Stimulated activated CD8-positive, alpha-beta memory T cell treated with anti-CD3 and anti-CD28 coated beads, Interleukin-15, amount 100 ng/mL, for 4 hours (primary cell): ENCODE results near the gene SELENOI.
"Not testable (repeated sequence)": the region's sequence is repeated elsewhere in the genome, so short reads cannot be mapped to it uniquely, and the experiment has no call there.

Source experiments
- DNase-seq, 2 donors: peaks; one replicate each; pipeline ENCODE4 v3.0.0-alpha.2; 2020; ENCODE audit warnings: low read depth in 2 of 2

The SELENOI gene, protein sequence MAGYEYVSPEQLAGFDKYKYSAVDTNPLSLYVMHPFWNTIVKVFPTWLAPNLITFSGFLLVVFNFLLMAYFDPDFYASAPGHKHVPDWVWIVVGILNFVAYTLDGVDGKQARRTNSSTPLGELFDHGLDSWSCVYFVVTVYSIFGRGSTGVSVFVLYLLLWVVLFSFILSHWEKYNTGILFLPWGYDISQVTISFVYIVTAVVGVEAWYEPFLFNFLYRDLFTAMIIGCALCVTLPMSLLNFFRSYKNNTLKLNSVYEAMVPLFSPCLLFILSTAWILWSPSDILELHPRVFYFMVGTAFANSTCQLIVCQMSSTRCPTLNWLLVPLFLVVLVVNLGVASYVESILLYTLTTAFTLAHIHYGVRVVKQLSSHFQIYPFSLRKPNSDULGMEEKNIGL

GRCh38 chr2:26345545-26346453, at the start of gene SELENOI:
TSS of gene SELENOI (plus strand) at chr2:26346143. CDS start at chr2:26346233, 90 bp downstream.
- DNase-seq, result peak; percentile 98 to 99

- no peak for DNase-seq
Measured at GRCh38 chr2:26297061-26297460, 48.9 kb upstream of the SELENOI start.

DNA sequence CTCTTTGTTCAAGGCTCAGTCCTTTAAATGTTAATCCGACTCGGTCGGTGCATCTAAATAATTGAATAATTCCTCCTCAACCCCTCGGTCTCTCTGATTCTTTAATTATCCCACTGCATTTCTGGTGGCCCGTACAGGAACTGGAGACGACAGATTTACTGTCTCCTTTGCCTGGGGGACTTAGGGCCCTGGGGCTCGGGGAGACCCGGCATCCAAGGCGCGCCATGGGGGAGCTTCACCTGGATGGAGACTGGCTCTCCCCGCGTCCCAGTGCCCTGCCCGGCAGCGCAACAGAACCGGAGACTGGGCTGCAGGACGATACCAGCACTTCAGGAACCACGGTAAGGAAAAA, 47.7 kb upstream of the SELENOI start:
- DNase-seq, result no peak

DNA sequence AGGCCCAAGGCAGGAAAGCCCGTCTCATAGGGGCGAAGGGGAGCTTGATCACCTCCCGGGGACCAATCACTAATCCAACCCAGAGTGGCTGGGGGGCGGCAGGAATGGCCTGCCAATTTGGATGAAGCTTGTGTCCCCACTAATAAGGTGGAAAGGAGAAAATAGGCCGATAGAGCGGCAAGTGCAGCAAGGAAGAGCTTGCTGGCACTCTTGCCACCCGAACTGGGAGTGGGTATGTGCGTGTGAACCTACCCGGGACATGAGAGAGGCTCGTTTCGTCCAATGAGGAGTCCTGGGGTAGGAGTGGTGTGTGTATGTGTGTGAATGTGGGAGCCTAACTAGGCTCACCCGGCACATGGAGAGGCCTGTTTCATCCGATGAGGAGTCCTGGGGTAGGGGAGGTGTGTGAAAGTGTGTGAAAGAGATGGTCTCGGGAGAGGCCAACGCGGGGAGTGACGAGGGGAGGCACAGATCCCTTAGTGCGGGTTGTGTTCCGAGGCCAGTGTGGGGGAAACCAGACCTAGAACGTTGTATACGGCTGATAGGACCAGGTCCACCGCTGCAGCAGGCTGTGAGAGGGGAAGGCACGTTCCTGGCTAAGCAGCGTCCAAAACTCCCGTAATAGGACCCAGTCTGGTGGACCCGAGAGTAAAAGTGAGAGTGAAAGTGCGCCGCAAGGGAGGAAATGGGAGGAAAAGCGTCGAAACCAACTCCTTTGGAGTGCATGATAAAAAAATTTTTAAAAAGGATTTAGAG, 47.1 kb upstream of the SELENOI start:
- DNase-seq, result peak in 1 of 2 donors; percentile 10

DNA sequence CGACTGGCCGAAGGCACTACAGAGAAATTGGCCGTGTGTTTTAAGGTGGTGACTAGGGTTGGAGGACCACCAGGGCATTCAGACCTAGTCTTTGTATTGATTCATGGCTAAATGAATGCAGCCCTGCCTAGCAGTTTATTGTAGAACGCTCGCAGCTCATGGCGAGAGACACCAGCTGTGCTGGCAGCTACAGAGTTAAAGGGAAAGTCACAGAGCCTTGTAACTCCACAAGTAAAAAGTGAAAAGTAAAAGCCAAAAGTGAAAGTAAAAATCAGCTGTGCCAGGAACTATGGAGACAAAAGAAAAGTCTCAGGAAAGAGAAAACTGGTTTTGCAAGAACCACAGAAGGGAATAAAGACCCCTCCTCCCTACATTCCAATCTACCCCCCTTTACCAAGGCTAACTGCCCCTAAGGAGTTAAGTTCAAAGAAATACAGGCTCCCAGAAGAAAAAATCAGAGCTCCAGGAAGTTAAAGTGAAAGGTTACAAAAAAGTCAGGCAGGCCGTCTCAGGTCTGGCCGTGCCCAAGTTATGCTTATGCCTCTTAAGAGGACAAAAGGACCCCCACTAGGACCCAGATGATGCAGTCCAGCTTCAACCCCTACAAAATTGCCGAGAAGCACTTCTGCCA, 46.4 kb upstream of the SELENOI start:
- DNase-seq, result no peak

DNA sequence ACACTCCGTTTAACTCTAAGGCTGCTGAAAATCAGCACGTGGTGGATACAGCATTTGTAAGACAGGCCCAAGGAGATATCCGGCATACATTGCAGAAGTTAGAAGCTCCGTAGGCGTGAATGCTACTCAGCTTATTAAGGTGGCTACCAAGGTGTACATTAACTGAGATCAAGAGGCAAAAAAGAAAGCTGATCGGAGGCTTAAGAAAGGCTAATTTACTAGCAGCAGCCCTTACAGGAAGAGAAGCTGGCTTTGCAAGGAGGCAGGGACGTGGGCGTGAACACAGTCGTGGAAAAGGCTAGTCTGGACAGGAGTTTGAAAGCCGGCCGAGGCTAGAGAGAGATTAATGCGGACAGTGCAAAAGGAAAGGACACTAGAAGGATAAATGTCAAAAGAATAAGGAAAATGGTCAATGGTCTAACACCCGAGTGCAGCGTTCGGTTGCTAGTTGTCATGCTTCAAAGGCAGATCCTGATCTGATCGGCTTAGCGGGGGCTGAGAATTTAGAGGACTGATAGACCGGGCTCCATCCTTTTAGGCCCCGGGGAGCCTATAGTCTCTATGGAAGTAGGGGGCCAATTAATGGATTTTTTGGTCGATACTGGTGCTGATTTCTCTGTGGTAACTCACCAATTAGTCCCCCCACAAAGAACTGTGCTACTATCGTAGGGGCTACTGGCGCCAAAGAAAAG, 45.6 kb upstream of the SELENOI start:
- no peak for DNase-seq

GRCh38 chr2:26302846-26303245, 43.1 kb upstream of the SELENOI start:
- DNase-seq, result no peak

DNA sequence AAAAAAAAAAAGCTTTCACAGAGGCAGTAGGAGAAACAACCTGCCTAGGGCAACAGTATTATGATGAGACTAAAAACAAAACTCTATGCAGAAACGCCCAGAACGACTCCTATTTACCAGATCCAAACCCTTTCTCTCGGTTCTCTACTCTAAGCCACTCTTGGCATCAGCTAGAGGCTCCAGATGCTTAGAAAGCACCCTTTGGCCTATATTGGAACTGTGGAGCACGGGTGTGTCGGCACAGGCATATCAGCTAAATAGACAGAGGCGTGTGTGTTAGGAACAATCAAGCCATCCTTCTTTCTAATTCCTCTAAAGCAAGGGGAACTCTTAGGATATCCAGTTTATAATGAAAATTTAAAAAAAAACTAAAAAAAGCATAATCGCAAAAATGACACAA, 40.8 kb upstream of the SELENOI start:
- not testable (repeated sequence) for DNase-seq

- no peak for DNase-seq
Measured at GRCh38 chr2:26305540-26305939, 40.4 kb upstream of the SELENOI start.

- DNase-seq, result no peak
Measured at GRCh38 chr2:26309921-26310320, 36.0 kb upstream of the SELENOI start.

GRCh38 chr2:26312471-26312870, 33.5 kb upstream of the SELENOI start:
- DNase-seq, result no peak

DNA sequence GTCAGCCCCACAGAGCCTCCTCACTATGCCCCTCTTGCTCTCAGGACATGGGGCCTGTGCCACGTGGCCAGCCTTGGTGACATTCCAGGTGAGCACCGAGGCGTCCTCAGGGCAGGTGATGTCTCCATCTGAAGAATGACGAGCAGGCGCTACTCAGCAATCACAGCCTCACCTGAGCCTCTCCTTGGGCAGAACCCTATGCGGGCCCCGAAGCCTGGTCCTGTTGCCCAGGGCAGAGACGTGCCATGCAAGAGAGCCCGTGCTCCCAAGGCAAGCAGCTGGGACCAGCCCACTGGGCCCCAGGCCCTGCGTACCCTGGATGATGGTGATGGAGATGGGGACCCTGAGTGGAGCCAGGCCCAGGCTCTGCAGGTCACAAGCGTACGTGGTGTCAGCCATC, 32.5 kb upstream of the SELENOI start:
- no peak for DNase-seq

GRCh38 chr2:26314243-26314642, 31.7 kb upstream of the SELENOI start:
- no peak for DNase-seq

DNA sequence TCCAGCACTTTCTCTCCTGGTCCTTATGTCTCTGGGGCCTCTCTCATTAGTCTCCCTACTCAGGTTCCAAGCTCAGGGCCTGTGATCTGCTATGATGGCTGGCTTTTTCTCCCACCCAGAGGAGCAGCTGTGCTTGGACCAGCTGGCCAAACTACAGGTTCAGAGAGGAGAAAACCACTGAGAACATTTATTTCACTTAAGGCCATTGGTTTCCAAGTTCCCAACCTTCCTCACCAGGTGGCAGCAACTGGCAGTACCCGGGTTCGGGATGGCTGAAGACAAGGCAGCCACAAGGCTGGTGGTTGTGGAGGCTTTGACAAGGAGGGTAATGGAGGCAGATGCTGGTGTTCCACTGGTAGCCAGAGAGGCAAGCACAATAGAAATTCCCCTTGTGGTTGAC, 29.9 kb upstream of the SELENOI start:
- no peak for DNase-seq

DNA sequence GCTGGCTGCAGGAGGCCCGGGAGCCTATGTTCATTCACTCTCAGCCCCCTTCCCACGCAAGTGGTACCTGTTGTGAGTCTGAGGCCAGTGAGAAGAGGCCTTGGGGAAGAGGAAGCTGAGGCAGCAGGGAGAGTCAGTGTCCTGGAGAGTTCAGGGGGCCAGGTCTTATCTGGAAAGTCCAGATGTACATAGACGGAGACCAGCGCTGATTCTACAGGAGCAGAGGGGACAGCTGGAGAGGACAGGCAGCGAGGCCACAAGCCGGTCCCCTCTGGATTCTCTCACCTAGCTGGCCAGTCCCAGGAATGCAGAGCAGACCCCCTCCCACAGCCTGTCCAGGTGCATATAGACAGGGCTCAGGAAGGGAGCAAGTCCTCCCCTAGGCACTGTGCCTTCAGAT, 29.1 kb upstream of the SELENOI start:
- no peak for DNase-seq

- DNase-seq, result no peak
Measured at GRCh38 chr2:26317377-26318105, 28.4 kb upstream of the SELENOI start.

DNA sequence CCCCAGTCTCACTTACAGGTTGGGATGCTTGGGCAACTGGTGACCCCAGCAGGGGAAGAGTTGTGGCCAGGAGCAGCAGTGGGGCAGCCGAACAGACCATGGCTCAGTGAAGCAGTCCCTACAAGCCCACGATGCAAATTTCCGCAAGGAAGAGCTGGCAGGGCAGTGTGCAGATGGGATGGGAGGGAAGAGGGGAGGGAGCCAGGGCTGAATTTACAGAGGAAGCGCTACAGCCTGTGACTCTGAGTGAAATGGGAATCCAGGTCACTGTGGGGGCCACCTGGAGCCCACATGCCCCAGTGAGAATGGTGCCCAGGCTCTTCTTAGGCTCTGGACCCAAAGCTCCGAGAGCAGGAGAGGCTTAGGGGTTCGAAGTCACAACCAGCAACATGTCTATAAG, 27.0 kb upstream of the SELENOI start:
- no peak for DNase-seq

DNA sequence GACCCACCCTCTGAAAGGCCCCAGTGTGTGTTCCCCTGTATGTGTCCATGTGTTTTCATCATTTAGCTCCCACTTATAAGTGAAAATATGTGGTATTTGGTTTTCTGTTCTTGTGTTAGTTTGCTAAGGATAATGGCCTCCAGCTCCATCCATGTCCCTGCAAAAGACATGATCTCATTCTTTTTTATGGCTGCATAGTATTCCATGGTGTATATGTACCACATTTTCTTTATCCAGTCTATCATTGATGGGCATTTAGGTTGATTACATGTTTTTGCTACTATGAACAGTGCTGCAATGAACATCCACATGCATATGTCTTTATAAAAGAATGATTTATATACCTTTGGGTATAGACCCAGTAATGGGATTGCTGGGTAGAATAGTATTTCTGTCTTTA, 21.5 kb upstream of the SELENOI start:
- DNase-seq, result not testable (repeated sequence)

- DNase-seq, result no peak
Measured at GRCh38 chr2:26324903-26325302, 21.0 kb upstream of the SELENOI start.

DNA sequence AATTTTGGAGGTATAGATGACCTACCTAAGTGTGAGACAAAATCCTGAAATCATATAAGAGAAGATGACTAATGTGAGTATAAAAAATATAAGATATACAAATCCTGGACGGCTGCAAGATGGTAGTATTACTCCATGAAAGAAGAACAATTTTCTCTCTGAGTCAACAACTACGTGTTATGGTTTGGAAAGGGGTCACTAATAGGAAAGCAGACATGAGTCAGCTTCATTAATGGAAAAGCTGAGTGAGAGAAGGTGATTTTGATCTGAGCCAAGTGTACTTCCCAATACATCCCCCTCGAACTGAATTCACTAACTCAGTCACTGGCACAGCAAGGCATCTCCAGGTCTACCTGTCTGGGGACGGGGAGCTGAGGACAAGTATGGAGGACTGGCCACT, 20.1 kb upstream of the SELENOI start:
- DNase-seq, result no peak
